Duodenal mucosa (tissue), 2 donors: ENCODE data around the gene MED9.
"Not testable (repeated sequence)": the region's sequence is repeated elsewhere in the genome, so short reads cannot be mapped to it uniquely, and the experiment has no call there.

Experiments used
- H3K27ac ChIP-seq: one replicate; pipeline ENCODE4 v1.7.0; 2013; ENCODE audit warnings: low read depth, low read length
- H3K27me3 ChIP-seq, 2 donors: one replicate each; pipeline ENCODE4 v1.7.0; 2013; ENCODE audit warnings: low read length in 2 of 2, control low read depth in 1 of 2; ENCODE audit not compliant: insufficient read depth in 2 of 2, control insufficient read depth in 1 of 2
- H3K36me3 ChIP-seq, 2 donors: one replicate each; pipeline ENCODE4 v1.7.0; 2013; ENCODE audit warnings: low read length in 2 of 2, control low read depth in 1 of 2; ENCODE audit not compliant: insufficient read depth in 2 of 2, control insufficient read depth in 1 of 2
- H3K4me1 ChIP-seq, 2 donors: one replicate each; pipeline ENCODE4 v1.7.0; 2013; ENCODE audit warnings: low read length in 2 of 2, control low read depth in 1 of 2; ENCODE audit not compliant: insufficient read depth in 2 of 2, control insufficient read depth in 1 of 2
- H3K4me3 ChIP-seq, 2 donors: one replicate each; pipeline ENCODE4 v1.7.0; 2013; ENCODE audit warnings: low read length in 2 of 2, low read depth in 1 of 2
- H3K9ac ChIP-seq, 2 donors: one replicate each; pipeline ENCODE4 v1.7.0; 2013; ENCODE audit warnings: low read length in 2 of 2, low read depth in 1 of 2
- H3K9me3 ChIP-seq, 2 donors: one replicate each; pipeline ENCODE4 v1.7.0; 2013; ENCODE audit warnings: low read length in 2 of 2, control low read depth in 1 of 2; ENCODE audit not compliant: control insufficient read depth in 1 of 2

Gene MED9

GRCh38 chr17:17454700-17455099, 22.1 kb upstream of the MED9 start:
- not testable (repeated sequence) for H3K27ac ChIP-seq, H3K4me1 ChIP-seq, H3K9ac ChIP-seq, H3K36me3 ChIP-seq, H3K4me3 ChIP-seq, H3K9me3 ChIP-seq, H3K27me3 ChIP-seq

DNA sequence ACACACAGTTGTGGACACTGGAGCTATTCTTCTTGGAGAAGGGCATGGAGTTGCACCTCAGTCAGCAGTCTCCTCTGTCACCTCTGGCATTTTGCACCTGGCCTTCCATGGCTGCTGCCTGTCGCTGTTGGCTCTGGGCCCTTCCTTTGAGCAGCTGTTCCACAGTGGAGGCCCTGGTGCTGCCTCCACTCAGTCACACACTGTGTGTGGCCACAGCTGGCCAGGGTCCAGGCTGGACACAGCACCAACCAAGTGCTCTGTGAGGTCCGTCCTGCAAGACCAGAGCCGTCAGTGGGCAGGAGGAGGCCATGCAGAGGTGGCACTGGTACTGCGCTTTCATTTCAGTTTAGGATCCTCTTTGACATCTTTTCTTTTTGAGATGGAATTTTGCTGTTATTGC, 21.6 kb upstream of the MED9 start:
- Histone ChIP-seq H3K27ac (no peak overlapping the region), H3K4me3 (no peak overlapping the region), H3K9ac (no peak overlapping the region), H3K36me3 (no peaks in the 10 kb centered on the region), H3K9me3 (no peaks in the 10 kb centered on the region), H3K4me1 (no peaks in the 10 kb centered on the region), H3K27me3 (no peaks in the 10 kb centered on the region)

GRCh38 chr17:17456251-17456650, 20.5 kb upstream of the MED9 start:
- no peaks in the 10 kb centered on the region for H3K27me3 ChIP-seq

GRCh38 chr17:17457680-17458079, 19.1 kb upstream of the MED9 start:
- no peaks in the 10 kb centered on the region for H3K9me3 ChIP-seq
- H3K36me3 ChIP-seq, result no peaks in the 10 kb centered on the region
- no peak overlapping the region for H3K27ac ChIP-seq
- H3K9ac ChIP-seq, result no peak overlapping the region
- no peaks in the 10 kb centered on the region for H3K27me3 ChIP-seq
- H3K4me1 ChIP-seq, result no peaks in the 10 kb centered on the region
- no peak overlapping the region for H3K4me3 ChIP-seq

More at GRCh38 chr17:17456251-17456650, 20.5 kb upstream of the MED9 start:
- H3K36me3 ChIP-seq, result no peaks in the 10 kb centered on the region
- no peak overlapping the region for H3K9ac ChIP-seq
- H3K27ac ChIP-seq, result no peak overlapping the region
- no peaks in the 10 kb centered on the region for H3K4me1 ChIP-seq
- H3K9me3 ChIP-seq, result no peaks in the 10 kb centered on the region
- H3K4me3 ChIP-seq, result no peak overlapping the region

- H3K4me1 ChIP-seq, result no peaks in the 10 kb centered on the region
- H3K36me3 ChIP-seq, result no peaks in the 10 kb centered on the region
- H3K27ac ChIP-seq, result no peak overlapping the region
- no peak overlapping the region for H3K4me3 ChIP-seq
- no peaks in the 10 kb centered on the region for H3K27me3 ChIP-seq
- no peak overlapping the region for H3K9ac ChIP-seq
- no peaks in the 10 kb centered on the region for H3K9me3 ChIP-seq
These were observed 16.8 kb upstream of the MED9 start for GRCh38 chr17:17460038-17460437.

DNA sequence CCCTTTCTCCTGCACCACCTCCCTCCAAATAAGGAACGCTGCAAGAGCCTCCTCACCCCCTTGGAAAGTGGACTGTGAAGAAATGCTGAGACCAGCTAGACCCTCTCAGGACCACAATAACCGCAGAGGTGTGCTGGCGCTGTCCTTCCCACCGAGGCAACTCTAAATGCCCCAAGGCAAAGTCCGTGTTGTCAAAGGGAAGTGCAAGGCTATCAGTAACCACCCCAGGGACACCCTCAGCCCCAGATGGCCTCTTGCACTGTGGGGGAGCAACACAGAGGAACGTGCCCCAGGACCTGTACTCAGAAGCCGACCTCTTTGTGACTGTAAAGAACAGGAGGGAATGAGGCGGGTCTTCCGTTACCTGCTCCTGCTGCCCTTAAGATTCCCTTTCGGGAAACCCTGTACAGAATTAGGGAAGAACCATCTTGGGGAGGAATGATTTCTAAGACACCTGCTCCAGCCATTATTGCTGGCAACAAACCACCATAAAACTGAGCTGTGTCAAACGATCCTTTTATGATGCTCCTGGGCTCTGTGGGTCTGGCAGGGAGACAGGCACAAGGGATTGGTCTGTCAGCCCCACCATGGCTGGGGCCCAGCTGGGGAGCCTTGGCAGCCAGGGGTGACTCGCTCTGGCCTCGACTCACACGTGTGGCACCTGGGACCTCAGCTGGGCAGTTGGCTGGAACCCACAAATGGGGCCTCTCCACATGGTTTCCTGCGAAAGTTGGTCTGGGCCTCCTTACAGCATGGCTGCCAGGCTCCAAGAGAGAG, 14.6 kb upstream of the MED9 start:
- no peak overlapping the region for H3K9ac ChIP-seq
- H3K4me3 ChIP-seq, result no peak overlapping the region
- H3K27me3 ChIP-seq, result no peaks in the 10 kb centered on the region
- no peaks in the 10 kb centered on the region for H3K9me3 ChIP-seq
- H3K4me1 ChIP-seq, result peaks cover 0 to 1% of the 10 kb centered on the region in 2 donors
- H3K27ac ChIP-seq, result no peak overlapping the region
- H3K36me3 ChIP-seq, result no peaks in the 10 kb centered on the region

GRCh38 chr17:17463821-17464220, 13.0 kb upstream of the MED9 start:
- Histone ChIP-seq H3K9ac (no peak overlapping the region), H3K36me3 (no peaks in the 10 kb centered on the region), H3K9me3 (no peaks in the 10 kb centered on the region), H3K27me3 (no peaks in the 10 kb centered on the region), H3K27ac (no peak overlapping the region), H3K4me1 (peaks cover 5% of the 10 kb centered on the region in 2 donors), H3K4me3 (no peak overlapping the region)

DNA sequence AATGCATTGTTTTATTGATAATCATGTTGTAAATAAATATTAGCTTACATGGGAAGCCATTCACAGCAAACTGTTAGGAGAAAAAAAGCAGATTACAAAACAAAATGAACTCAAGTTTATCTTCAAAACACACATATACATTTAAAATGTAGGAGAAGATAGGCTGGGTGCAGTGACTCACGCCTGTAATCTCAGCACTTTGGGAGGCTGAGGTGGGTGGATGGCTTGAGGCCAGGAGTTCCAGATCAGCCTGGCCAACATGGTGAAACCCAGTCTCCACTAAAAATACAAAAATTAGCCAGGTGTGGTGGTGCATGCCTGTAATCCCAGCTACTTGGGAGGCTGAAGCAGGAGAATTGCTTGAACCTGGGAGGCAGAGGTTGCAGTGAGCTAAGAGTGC, 10.9 kb upstream of the MED9 start:
- H3K36me3 ChIP-seq, H3K4me3 ChIP-seq, H3K9me3 ChIP-seq, H3K4me1 ChIP-seq, H3K27me3 ChIP-seq, H3K9ac ChIP-seq, H3K27ac ChIP-seq: not testable (repeated sequence)

- peaks cover 5% of the 10 kb centered on the region in 2 donors for H3K4me1 ChIP-seq
- H3K27ac ChIP-seq, result no peak overlapping the region
- H3K36me3 ChIP-seq, result no peaks in the 10 kb centered on the region
- H3K27me3 ChIP-seq, result peaks cover 0 to 8% of the 10 kb centered on the region in 2 donors
- no peak overlapping the region for H3K9ac ChIP-seq
- H3K9me3 ChIP-seq, result no peaks in the 10 kb centered on the region
- H3K4me3 ChIP-seq, result no peak overlapping the region
These were observed 10.3 kb upstream of the MED9 start for GRCh38 chr17:17466511-17466910.

DNA sequence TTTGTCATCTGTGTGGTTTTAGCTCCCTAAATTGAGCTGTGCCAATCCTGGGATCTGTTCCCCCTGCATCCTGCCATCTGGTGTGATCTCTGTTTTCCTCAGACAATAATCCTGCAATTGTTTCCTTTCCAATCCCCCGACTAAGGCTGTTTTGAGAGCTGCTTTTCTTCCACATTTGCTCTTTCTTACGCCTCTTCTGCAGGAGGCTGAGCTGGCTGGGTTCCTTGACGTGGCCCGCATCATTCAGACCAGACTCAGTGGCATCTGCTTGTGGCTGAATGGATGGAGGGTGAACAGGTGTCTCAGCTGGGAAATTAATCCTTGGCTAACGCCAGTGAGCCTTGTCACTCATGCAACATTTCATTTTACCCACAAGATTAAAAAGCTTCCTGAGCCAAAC, 9.8 kb upstream of the MED9 start:
- H3K27me3 ChIP-seq, result peaks cover 0 to 8% of the 10 kb centered on the region in 2 donors
- H3K27ac ChIP-seq, result no peak overlapping the region
- no peaks in the 10 kb centered on the region for H3K36me3 ChIP-seq
- H3K4me1 ChIP-seq, result peaks cover 5% of the 10 kb centered on the region in 2 donors
- no peak overlapping the region for H3K9ac ChIP-seq
- no peak overlapping the region for H3K4me3 ChIP-seq
- H3K9me3 ChIP-seq, result no peaks in the 10 kb centered on the region
